ENCODE results near the gene GPR45. TPM values are rescaled to one million over a fixed set of nuclear protein-coding genes. Genes with fewer than 3 reads are reported as not detected.

GPR45 gene
- total and polyA plus RNA-seq, 10 of the 15 experiments (the other 5 are each of a cell fraction or from before 2014, with no cell fraction given), result not detected

DNA sequence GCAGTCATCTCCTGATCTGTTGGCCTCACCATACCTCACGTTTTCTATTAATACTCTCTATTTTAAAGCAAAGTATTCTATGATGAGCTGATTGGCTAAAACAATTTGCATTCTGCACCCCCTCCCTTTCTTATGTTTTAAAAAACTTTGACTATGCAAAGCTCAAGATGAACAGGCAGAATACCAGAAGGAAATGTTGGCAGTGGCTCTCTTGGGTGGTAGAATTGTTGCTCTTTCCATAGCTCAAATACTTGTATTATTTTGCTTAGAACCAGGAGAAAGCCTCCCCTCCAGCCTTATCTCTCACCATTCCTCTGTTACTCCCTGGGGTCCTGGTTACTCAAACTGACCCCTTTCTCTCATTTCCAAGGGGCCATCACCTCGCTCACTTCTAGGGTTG lies 14.4 kb downstream of the GPR45 start:
- Histone ChIP-seq H4K20me1 (ENCODE audit: control insufficient read depth, insufficient read depth) (no peaks in the 10 kb centered on the region), H3K9ac (ENCODE audit: control insufficient read depth, insufficient read depth, low read length) (no peak overlapping the region), H3K36me3 (ENCODE audit: control insufficient read depth in 2 of 2, insufficient read depth in 2 of 2, low read length in 1 of 2) (no peaks in the 10 kb centered on the region), H3K27me3 (replicated peaks in 1 of 2; ENCODE audit: control insufficient read depth in 2 of 2, insufficient read depth in 2 of 2, low read length in 1 of 2) (no peaks in the 10 kb centered on the region), H3K79me2 (ENCODE audit: control insufficient read depth, insufficient read depth, low read length) (no peaks in the 10 kb centered on the region), H3K4me2 (ENCODE audit: control insufficient read depth, insufficient read depth) (no peak overlapping the region), H3K4me3 (no peak overlapping the region), H3K27ac (ENCODE audit: control insufficient read depth, insufficient read depth) (no peak overlapping the region), H3K9me3 (replicated peaks; ENCODE audit: control insufficient read depth, insufficient read depth, low read length) (no peaks in the 10 kb centered on the region), H2AFZ (ENCODE audit: control insufficient read depth, low read depth, low read length) (no peak overlapping the region), H3K4me1 (ENCODE audit: control insufficient read depth, insufficient read depth, low read length) (no peaks in the 10 kb centered on the region)
- SMC1A ChIA-PET (ENCODE audit: uncharacterized antibody, unreplicated experiment), result no interaction called here
- DNase-seq (ENCODE audit: low read depth, low spot score) (no peak), FAIRE-seq (no peak), ATAC-seq (no peak)
- POLR2A ChIA-PET, result no interaction called here
- in situ Hi-C loops (cut with MboI) (no loop called here), intact Hi-C loops (cut with micrococcal nuclease; ENCODE audit: unreplicated experiment) (no loop called here)
- no TSS peak for BruUV-seq (replicated peaks)
- RAD21 ChIA-PET (ENCODE audit: unreplicated experiment), result no interaction called here
- 25% methylated on average over 2 of the region's 2 CpGs for WGBS (ENCODE audit: insufficient coverage, insufficient replicate concordance, low lambda C conversion rate, missing lambda C conversion rate)
- no peak for TF ChIP-seq BCLAF1 (IDR thresholded peaks at IDR 0.05)
- CTCF ChIA-PET, result no interaction called here

- Histone ChIP-seq H3K36me3 (ENCODE audit: control insufficient read depth in 2 of 2, insufficient read depth in 2 of 2, low read length in 1 of 2) (no peaks in the 10 kb centered on the region), H3K9me3 (replicated peaks; ENCODE audit: control insufficient read depth, insufficient read depth, low read length) (no peaks in the 10 kb centered on the region), H3K27me3 (replicated peaks in 1 of 2; ENCODE audit: control insufficient read depth in 2 of 2, insufficient read depth in 2 of 2, low read length in 1 of 2) (no peaks in the 10 kb centered on the region), H3K27ac (ENCODE audit: control insufficient read depth, insufficient read depth) (no peak overlapping the region), H3K79me2 (ENCODE audit: control insufficient read depth, insufficient read depth, low read length) (no peaks in the 10 kb centered on the region), H3K4me3 (no peak overlapping the region), H2AFZ (ENCODE audit: control insufficient read depth, low read depth, low read length) (no peak overlapping the region), H3K9ac (ENCODE audit: control insufficient read depth, insufficient read depth, low read length) (no peak overlapping the region), H4K20me1 (ENCODE audit: control insufficient read depth, insufficient read depth) (no peaks in the 10 kb centered on the region), H3K4me1 (ENCODE audit: control insufficient read depth, insufficient read depth, low read length) (no peaks in the 10 kb centered on the region), H3K4me2 (ENCODE audit: control insufficient read depth, insufficient read depth) (no peak overlapping the region)
- in situ Hi-C loops (cut with MboI) (no loop called here), intact Hi-C loops (cut with micrococcal nuclease; ENCODE audit: unreplicated experiment) (no loop called here)
- ChIA-PET SMC1A (ENCODE audit: uncharacterized antibody, unreplicated experiment) (no interaction called here), POLR2A (no interaction called here), RAD21 (ENCODE audit: unreplicated experiment) (no interaction called here), CTCF (no interaction called here)
- no TSS peak for BruUV-seq (replicated peaks)
- FAIRE-seq (no peak), ATAC-seq (no peak), DNase-seq (ENCODE audit: low read depth, low spot score) (no peak)
- 64% methylated on average over 11 of the region's 11 CpGs for WGBS (ENCODE audit: insufficient coverage, insufficient replicate concordance, low lambda C conversion rate, missing lambda C conversion rate)
- TF ChIP-seq NFYB (IDR thresholded peaks at IDR 0.05; ENCODE audit: insufficient read depth, low read depth, low read length) (no peak), NRF1 (conservative IDR thresholded peaks at IDR 0.05; ENCODE audit: low read depth, low read length) (no peak), NR2C2 (IDR thresholded peaks at IDR 0.05; ENCODE audit: borderline replicate concordance, control insufficient read depth, insufficient read length, low read depth) (no peak), SPI1 (IDR thresholded peaks at IDR 0.05; ENCODE audit: borderline replicate concordance, insufficient read depth, low read depth, low read length) (no peak), TBL1XR1 (IDR thresholded peaks at IDR 0.05; ENCODE audit: low read depth, low read length) (no peak), ZBTB33 (IDR thresholded peaks at IDR 0.05) (no peak), ZZZ3 (IDR thresholded peaks at IDR 0.05; ENCODE audit: control insufficient read depth, insufficient read length, low read depth) (no peak), IKZF1 (conservative IDR thresholded peaks at IDR 0.05) (no peak), DPF2 (IDR thresholded peaks at IDR 0.05) (no peak)
Observed at GRCh38 chr2:105256431-105257047, 15.0 kb downstream of the GPR45 start.

Measured in GM12878 (cell line).